KG1 (cell line): ENCODE results near the gene PPP1R16B.

Experiments used
- DNase-seq: peaks from one replicate; lab custom pipeline; 2025; lab: John Stamatoyannopoulos, UW

The PPP1R16B gene

GRCh38 chr20:38827770-38828281 lies 22.3 kb downstream of the PPP1R16B start:
- no peak for DNase-seq

DNA sequence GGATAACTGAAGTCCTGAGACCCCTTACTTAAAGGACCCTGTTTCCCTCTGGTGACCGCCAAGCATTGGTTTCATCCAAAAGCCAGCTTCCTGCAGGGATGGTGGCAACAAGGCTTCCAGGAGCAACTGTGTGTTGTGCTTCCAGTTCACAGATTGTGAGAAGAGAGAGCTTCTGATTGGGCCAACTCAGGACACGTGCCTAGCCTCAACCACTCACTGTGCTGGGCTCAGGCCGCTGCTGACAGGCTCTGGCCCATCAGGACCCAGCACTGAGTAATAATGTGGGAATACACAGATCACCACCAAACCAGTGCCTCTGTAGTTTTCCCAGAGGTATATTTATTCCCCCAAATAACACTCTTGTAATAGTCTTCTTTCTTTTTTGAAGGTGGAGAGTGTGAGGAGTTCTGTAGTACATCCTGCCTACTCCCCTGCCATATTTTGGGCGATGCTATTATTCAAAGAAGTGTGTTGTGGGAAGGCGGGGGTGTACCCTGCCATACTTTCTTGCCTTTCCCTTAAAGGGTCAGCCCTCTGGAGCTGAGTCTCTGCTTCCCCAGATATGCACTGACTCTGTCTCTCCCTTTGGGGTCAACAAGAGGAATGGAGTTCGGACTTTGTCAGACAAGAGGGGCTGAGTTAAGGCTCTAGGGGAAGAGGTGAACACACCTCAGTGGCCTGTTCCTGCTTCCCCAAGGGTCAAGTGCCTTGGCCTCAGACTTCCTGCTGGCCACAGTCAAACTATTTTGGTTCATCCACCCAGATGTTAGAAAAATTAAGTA lies 23.2 kb downstream of the PPP1R16B start:
- no peak for DNase-seq

- no peak for DNase-seq
Observed at GRCh38 chr20:38829296-38829875, 23.9 kb downstream of the PPP1R16B start.

DNA sequence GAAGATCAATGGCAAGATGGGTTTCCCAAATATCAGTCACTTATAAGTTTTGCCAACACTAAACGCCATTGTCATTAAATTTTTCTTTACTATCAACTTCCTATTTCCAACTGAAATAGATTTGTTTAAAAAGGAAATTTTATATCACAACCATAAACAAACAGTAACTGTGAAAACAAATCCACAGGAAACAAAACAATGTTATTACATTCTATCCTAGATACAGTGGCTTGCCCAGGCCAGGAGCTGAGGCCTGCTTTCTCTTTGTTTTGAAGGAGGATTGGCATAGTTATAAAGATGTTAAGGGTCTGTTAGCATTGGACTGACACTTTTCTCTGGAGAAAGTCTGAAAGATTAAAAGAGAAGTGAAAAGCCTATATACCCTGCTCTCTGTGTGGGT lies 24.9 kb downstream of the PPP1R16B start:
- no peak for DNase-seq

- no peak for DNase-seq
Observed at GRCh38 chr20:38831049-38831691, 25.7 kb downstream of the PPP1R16B start.

DNA sequence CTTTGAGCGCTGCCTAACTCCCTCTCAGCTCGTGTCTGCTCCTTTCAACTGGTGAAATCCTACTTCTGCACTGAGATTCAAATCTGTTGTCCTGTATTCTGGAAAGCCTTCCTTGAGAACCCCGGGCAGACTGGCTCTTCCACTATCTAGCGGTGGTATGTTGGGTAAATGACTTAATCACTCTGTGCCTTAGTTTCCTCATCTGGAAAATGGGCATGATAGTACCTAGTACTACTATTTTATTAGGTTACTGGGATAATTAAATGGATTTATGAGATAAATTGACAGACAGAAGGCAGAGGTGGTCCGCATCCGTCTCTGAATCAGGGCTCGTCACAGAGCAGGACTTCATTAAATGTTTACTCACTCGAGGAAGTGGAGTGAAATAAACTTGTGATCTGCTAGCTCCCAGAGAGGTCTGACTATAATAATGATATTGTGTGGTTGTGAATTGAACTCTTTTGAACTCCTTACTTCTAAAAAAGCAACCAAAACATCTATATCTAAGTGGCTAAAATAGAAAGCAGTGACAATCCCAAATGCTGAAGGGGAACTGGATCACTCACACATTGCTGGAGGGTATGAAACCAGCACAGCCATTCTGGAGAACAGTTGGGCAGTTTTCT lies 26.6 kb downstream of the PPP1R16B start:
- DNase-seq = no peak

- DNase-seq = no peak
Observed at GRCh38 chr20:38833154-38833856, 27.8 kb downstream of the PPP1R16B start.

- no peak for DNase-seq
Observed at GRCh38 chr20:38833857-38834164, 28.3 kb downstream of the PPP1R16B start.

DNA sequence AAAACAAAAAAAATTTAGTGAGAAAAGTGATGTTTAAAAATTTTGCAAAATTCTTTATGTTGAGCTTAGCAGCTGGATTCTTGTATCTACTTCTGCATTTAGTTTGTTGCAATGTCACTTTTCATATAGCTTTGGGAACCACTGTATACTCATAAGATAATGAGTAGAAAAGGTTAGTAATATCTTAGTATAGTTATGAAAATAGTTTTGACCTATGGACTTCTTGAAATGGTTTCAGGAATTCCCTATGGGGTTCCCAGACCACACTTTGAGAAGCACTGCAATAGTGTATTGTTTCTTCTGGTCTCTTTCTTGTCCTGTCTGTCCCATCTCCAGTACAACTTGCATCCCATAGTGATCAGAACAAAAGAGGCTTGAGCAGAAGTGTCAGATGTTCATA lies 29.4 kb downstream of the PPP1R16B start:
- DNase-seq = no peak

GRCh38 chr20:38835792-38836191 lies 30.3 kb downstream of the PPP1R16B start:
- DNase-seq = no peak

DNA sequence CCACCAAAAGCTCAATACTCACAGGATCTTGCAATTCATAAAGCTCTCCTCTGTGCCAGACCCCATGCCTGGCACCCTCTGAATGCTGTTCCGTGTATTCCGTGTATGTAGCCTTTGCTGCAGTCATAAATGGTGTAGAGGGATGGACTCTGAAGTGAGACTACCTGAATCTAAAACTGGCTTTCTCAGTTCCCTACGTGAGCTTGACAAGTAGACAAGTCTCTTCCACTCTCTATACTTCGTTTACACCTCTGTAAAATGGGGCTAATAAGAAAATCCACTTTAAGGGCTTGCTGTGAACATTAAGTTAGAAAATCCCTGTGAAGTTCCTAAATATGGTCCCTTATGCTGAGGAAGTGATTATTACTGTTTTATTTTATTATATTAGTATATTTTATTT lies 31.5 kb downstream of the PPP1R16B start:
- DNase-seq = no peak

DNA sequence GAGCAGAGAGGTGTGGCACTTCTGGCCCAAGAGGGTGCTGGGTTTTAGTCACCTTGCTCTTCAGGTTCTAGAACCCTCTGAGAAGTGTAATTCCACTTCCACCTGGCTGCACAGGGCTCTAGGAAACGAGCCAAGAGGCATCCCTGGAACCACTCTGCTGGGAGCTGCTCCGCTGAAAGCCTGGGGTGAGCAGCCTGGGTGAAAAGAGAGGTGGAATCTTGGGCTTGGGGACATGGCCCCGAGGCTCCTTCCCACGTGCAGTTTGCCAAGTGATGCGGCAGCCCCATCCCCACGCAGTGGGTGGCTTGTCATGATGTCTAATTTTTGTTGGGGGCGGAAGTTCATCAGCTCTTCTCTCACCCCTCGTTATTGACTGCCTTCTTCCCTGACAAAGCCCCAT lies 32.8 kb downstream of the PPP1R16B start:
- DNase-seq = no peak

DNA sequence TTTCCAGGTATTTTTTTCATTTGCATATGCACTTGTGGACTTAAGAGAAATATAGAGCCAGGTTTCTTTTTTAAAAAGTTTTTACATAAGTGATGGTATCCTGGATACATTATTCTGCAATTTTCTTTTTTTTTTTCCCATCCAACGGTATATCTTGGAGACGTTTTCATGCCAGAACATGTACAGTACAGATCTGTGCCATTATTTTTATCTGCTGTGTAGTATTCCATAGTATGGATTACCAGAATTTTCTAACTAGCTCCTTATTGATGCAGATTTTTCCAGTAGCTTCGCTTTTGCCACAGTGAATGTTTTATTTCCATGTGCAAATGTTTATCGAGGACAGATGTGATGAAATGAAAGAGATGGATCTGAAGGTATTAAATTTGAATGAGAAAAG lies 34.1 kb downstream of the PPP1R16B start:
- DNase-seq = no peak

DNA sequence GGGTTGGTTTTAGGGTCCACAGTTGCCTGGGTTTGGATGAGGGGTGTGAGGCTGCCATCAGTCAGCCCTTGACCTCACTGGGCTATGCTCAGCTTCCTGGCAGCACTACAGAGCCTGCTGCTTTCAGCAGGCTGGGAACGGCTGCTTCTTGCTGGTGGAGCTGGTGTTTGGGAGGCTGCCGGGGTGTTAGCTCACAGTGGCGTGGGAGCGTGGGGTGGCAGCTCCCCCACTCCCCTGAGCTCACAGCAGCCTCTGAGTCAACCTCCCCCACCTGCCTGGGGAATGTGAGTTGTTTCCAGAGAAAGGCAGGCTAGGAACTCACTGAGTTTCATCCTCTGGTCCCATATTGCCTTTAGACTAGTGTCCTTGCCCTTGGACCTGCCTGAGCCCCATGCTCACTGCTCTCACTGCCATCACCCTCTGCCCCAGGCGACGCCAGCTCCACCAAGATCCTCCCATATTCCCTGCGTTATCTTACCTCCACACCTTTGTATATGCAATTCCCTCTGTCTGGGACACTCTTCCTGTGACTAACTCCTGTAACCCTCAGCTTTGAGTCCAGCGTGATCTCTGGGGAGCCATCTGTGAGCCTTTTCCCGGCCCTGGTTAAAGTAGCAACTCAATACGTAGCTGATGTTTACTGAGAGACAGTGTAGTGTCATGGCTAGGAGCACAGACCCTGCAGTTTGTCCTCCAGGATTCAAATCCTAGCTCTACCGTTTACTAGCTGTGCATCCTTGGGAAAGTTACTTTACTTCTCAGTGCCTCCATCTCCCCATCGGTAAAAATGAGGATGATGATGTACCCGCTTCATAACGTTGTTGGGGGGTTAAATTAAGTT lies 34.8 kb downstream of the PPP1R16B start:
- no peak for DNase-seq

DNA sequence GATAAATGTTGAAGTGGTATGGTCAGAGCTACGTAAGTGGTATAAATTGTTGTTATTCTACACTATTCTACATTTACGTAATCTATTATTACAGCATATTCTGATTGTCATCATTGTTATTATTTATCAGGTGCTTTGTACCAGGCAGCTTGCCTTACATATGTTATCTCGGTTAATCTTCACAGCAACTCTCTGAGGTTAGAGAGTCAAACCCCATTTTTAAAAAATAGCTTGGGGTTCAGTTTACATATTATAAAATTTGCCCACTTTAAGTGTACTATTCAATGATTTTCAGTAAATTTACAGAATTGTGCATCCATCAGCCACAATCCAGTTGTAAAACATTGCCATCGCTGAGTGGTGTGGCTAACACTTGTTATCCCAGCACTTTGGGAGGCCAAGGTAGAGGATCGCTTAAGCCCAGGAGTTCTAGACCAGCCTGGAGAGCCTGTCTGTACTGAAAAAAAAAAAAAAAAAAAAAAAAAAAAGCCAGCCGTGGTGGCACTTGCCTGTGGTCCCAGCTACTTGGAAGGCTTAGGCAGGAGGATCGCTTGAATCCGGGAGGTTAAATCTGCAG lies 35.5 kb downstream of the PPP1R16B start:
- DNase-seq = no peak

- no peak for DNase-seq
Observed at GRCh38 chr20:38841570-38841969, 36.1 kb downstream of the PPP1R16B start.

DNA sequence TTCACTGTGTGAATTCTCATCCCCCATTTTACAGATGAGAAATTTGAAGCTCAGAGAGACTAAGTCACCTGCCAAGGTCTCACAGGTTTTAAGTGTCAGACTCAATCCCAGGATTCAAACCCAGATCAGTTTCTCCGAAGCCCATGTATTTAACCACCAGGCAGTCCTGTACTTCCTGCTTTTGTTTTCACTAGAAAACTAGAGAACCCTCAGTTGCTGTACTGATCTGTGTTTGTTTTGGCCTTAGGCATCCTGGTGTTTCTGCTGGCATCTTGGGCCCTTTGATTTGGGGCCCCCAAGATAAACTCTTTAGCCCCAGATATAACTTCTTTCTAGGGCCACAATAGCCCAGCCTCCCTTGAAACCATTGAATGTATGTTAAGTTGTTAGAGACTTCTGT lies 36.5 kb downstream of the PPP1R16B start:
- DNase-seq = no peak

GRCh38 chr20:38842558-38842981 lies 37.1 kb downstream of the PPP1R16B start:
- no peak for DNase-seq

GRCh38 chr20:38843346-38843745 lies 37.8 kb downstream of the PPP1R16B start:
- DNase-seq = no peak

GRCh38 chr20:38844963-38845362 lies 39.5 kb downstream of the PPP1R16B start:
- DNase-seq = no peak

DNA sequence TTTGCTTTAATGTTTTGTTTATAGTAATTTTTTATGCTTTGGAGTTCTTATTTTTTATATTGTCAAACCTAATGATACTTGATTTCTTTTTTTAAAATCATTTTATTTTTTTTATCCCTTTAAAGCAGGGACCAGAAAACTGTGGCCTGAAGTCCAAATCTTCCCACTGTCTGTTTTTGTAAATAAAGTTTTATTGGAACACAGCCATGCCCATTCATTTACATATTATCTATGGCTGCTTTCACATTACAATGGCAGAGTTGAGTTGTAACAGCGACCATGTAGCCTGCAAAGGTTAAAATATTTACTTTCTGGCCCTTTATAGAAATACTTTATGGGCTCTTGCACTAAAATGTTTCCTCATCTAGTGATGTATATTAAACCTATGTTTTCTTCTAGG lies 42.3 kb downstream of the PPP1R16B start:
- DNase-seq = no peak
